Tibial artery (tissue), 4 donors: ENCODE measurements around the gene CRYGN.

ENCODE experiments used
- DNase-seq, 2 donors: peaks; one replicate each; pipeline ENCODE4 v3.0.0-alpha.2; 2019
- H3K27ac ChIP-seq, 2 donors: fragments of 200-600 bp; sonication (generic) in 1 of 2; 1 replicate in 1 of 2; 2 replicates in 1 of 2; pipeline ENCODE4 v1.5.1; 2018 to 2019; ENCODE audit warnings: mild to moderate bottlenecking in 1 of 2
- H3K27me3 ChIP-seq, 2 donors: fragments of 200-600 bp; sonication (generic) in 1 of 2; one replicate each; pipeline versions ENCODE4 v1.5.1 to v1.6.0; 2016 to 2019
- H3K36me3 ChIP-seq, 3 donors: fragments of 200-600 bp; sonication (generic) in 2 of 3; one replicate each; pipeline ENCODE4 v1.5.1; 2016 to 2019; ENCODE audit warnings: mild to moderate bottlenecking in 2 of 3
- H3K4me1 ChIP-seq, 4 donors: fragments of 200-600 bp; sonication (generic) in 2 of 4; 1 replicate in 3 of 4; 2 replicates in 1 of 4; pipeline ENCODE4 v1.5.1; 2016 to 2019
- H3K4me3 ChIP-seq, 2 donors: fragments of 200-600 bp; sonication (generic) in 1 of 2; 1 replicate in 1 of 2; 2 replicates in 1 of 2; pipeline ENCODE4 v1.5.1; 2018 to 2019; ENCODE audit warnings: mild to moderate bottlenecking in 2 of 2
- H3K9me3 ChIP-seq, 3 donors: fragments of 200-600 bp; sonication (generic) in 1 of 3; one replicate each; pipeline ENCODE4 v1.5.1; 2016 to 2019
- intact Hi-C: fragments of 100-400 bp; cut with DNase I; formaldehyde crosslinking; loops from one replicate; pipeline ENCODE4 v1.15.0; 2023; ENCODE audit warnings: low total_unique reads
- TF ChIP-seq, protein P1 (sequence below), 2 experiments: fragments of 200-600 bp in 1 of 2; fragments of 450-650 bp in 1 of 2; IDR thresholded peaks; one replicate each; pipeline ENCODE4 v1.5.1; 2017 to 2019; ENCODE audit warnings: antibody characterized with exemption in 2 of 2, mild to moderate bottlenecking in 1 of 2, moderate library complexity in 1 of 2

The CRYGN gene

DNA sequence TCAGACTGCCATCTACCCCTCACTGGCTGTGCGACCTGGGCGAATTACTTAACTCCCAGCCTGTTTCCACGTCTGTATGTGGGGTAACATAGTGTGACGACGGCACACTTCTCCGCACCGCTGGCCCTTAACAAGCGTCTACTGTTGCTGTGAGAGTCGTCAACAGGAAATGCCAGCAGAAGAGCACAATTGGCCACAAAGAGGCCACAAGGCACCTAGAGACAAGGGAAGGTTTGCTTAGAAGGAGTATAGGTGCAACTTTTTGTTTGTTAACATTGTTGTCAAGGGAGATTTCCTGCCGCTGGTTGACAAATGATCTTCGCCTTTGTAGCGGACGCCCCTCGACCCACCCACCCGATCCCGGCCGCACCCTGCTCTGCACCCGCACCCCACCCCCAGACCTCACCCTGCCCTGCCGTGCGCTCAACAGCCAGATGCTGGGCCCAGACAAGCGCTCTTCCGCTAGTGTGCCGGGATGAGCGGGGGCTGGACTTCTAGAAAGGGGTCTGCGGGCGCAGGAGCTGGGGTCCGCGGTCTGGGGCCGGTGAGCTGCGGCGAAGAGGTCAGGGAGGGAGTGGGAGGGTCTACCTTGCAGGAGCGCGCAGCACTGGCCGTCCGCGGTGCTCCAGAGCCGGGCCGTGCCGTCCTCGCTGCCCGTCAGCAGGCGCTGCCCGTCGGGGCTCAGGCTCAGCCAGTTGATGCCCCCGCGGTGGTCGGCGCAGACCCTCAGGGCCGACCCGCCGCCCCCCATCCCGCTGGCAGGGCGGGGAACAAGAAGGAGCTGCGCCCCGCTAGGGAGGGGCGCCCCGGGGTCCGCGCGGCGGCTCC lies 30.9 kb downstream of the CRYGN start:
- Histone ChIP-seq H3K9me3 (no peaks in the 10 kb centered on the region), H3K27me3 (peaks cover 4 to 56% of the 10 kb centered on the region in 2 donors), H3K27ac (no peak overlapping the region), H3K36me3 (no peaks in the 10 kb centered on the region), H3K4me1 (peaks cover 0 to 35% (median 25%) of the 10 kb centered on the region in 4 donors), H3K4me3 (peak overlapping the region; percentile 5 to 46)
- no peak for DNase-seq
- intact Hi-C loops, result no loop called here
- TF ChIP-seq, protein P1, sequence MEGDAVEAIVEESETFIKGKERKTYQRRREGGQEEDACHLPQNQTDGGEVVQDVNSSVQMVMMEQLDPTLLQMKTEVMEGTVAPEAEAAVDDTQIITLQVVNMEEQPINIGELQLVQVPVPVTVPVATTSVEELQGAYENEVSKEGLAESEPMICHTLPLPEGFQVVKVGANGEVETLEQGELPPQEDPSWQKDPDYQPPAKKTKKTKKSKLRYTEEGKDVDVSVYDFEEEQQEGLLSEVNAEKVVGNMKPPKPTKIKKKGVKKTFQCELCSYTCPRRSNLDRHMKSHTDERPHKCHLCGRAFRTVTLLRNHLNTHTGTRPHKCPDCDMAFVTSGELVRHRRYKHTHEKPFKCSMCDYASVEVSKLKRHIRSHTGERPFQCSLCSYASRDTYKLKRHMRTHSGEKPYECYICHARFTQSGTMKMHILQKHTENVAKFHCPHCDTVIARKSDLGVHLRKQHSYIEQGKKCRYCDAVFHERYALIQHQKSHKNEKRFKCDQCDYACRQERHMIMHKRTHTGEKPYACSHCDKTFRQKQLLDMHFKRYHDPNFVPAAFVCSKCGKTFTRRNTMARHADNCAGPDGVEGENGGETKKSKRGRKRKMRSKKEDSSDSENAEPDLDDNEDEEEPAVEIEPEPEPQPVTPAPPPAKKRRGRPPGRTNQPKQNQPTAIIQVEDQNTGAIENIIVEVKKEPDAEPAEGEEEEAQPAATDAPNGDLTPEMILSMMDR (IDR thresholded peaks at IDR 0.05), result no peak

DNA sequence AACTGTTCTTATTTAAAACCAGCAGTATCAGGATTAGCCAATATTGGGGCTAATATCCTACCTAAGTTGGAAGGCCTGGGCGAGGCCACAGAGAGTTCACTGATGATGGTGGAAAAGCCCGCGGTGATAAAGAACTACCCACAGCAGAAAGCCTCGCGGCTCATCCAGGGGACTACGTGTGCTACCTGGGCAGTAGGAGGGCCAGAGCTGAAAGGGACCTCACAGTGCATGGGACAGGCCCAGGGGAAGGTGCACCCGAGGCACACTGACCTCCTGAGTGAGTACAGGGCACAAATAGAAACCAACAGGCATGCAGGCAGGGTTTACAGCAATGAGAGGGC lies 31.5 kb downstream of the CRYGN start:
- no peak for DNase-seq
- intact Hi-C loops, result no loop called here
- peaks cover 4 to 56% of the 10 kb centered on the region in 2 donors for H3K27me3 ChIP-seq
- H3K4me1 ChIP-seq, result peaks cover 0 to 41% (median 31%) of the 10 kb centered on the region in 4 donors
- TF ChIP-seq, protein P1 (IDR thresholded peaks at IDR 0.05), result no peak
- no peaks in the 10 kb centered on the region for H3K9me3 ChIP-seq
- no peak overlapping the region for H3K27ac ChIP-seq
- no peak overlapping the region for H3K4me3 ChIP-seq
- no peaks in the 10 kb centered on the region for H3K36me3 ChIP-seq

DNA sequence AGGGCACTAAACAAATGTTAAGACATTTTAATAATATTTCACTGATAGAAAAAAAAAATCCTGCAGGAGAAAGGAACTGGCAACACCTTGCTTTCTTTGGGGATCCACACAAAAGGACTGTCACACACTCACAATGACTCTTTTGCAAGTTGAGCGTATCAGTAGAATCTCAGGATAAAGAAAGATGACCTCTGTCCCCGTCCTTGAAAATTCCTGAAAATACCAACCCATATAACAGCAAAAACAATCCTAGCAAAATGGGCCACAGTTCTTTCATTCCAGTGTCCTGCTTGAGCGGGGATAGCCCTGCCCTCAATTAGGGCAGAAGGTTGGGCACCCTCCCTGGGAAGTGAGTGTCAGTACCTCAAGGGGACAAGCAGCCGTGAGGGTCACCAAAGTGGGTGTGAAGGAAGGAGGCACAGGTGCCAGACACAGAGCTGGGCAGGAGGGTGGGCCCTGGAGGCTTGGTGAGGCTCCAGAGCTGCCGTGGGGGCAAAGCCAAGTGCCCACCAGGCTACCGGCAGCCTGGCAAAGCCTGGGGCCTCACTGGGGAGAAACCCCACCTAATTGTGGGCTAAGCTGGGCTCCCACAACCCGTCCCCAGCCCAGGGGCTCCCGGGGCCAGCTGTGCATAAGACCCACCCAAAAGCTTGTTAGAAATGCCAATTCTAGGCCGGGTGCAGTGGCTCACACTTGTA lies 32.9 kb downstream of the CRYGN start:
- no peaks in the 10 kb centered on the region for H3K36me3 ChIP-seq
- no peak overlapping the region for H3K4me3 ChIP-seq
- no peak for DNase-seq
- no peak overlapping the region for H3K27ac ChIP-seq
- no peaks in the 10 kb centered on the region for H3K9me3 ChIP-seq
- TF ChIP-seq, protein P1 (IDR thresholded peaks at IDR 0.05), result no peak
- peaks cover 4 to 49% of the 10 kb centered on the region in 2 donors for H3K27me3 ChIP-seq
- H3K4me1 ChIP-seq, result peaks cover 0 to 47% (median 34%) of the 10 kb centered on the region in 4 donors
- intact Hi-C loops, result no loop called here

DNA sequence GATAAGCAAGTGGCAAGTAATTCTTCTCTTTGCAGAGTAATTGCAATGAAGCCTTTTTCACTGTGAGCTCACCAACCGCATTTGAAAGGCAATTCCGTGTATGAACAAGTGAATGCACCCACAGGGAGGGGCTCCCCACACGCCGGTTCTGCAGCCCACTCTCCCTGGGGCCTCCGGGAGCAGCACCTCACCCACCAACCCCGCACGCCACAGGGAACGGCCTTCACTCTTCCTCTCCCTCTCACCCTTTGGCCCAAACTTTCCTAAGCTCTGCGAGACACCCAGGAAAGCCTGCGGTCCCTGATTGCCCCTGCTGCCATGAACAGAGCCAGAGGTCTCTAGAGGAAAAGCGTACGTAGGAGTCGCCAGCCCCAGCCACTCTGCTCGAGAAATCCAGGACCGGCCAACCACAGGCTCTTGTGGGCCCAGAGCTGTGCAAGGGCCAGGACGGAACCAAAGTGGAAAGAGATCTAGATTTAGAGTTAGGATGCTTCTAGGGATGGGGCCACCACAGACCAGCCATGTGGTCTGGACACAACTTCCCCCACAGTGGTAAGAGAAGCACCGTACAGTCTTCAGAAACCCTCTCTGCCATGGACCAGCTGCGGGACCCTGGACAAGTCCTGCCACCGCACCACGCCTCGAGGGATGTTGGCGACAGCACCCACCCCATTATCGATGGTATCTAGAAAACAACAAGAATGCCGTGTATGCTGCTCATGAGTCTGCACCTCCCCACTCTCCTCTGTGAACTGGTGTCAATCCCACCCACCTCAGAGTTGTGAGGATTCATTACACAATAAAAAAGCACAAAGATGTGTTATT lies 33.7 kb downstream of the CRYGN start:
- Histone ChIP-seq H3K27me3 (peaks cover 4 to 41% of the 10 kb centered on the region in 2 donors), H3K36me3 (no peaks in the 10 kb centered on the region), H3K9me3 (no peaks in the 10 kb centered on the region), H3K4me1 (peaks cover 0 to 47% (median 34%) of the 10 kb centered on the region in 4 donors), H3K27ac (no peak overlapping the region), H3K4me3 (no peak overlapping the region)
- TF ChIP-seq, protein P1 (IDR thresholded peaks at IDR 0.05), result no peak
- intact Hi-C loops, result no loop called here
- DNase-seq, result no peak

DNA sequence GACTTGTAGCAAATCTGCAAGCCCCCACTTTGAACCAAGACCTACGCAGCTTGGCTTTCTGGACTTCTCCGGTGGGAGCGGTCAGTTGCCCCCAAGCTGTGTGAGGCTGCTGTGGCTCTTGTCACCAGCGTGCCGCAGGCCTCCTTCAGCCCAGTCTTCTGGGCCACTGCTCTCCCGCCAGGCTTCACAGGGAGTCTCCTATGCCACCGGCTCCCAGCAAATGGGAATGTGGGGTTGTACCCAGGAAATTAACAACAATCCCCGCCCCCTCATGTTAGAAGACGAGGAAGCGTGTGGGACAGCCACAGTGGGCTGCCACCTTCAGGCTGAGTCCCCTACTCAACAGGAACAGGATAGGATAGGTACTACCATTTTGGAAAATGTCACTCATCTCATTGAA lies 34.4 kb downstream of the CRYGN start:
- Histone ChIP-seq H3K36me3 (no peaks in the 10 kb centered on the region), H3K4me1 (peaks cover 0 to 44% (median 33%) of the 10 kb centered on the region in 4 donors), H3K27me3 (peaks cover 4 to 35% of the 10 kb centered on the region in 2 donors), H3K9me3 (no peaks in the 10 kb centered on the region), H3K4me3 (no peak overlapping the region), H3K27ac (no peak overlapping the region)
- TF ChIP-seq, protein P1 (IDR thresholded peaks at IDR 0.05), result no peak
- intact Hi-C loops, result no loop called here
- DNase-seq, result no peak
